GM12874 (cell line): ENCODE measurements around the gene RASGRF2.

ENCODE experiments used
- CTCF ChIP-seq: IDR thresholded peaks from 2 replicates; pipeline ENCODE4 v1.5.1; 2011; ENCODE audit warnings: low read depth, mild to moderate bottlenecking, control low read depth, low read length, moderate library complexity; ENCODE audit not compliant: insufficient read depth

The RASGRF2 gene

GRCh38 chr5:81081461-81081835, 121.3 kb downstream of the RASGRF2 start:
- no peak for TF ChIP-seq CTCF

GRCh38 chr5:81086881-81087281, 126.7 kb downstream of the RASGRF2 start:
- no peak for TF ChIP-seq CTCF

GRCh38 chr5:81091199-81091598, 131.0 kb downstream of the RASGRF2 start:
- TF ChIP-seq CTCF = no peak

GRCh38 chr5:81093536-81094196, 133.5 kb downstream of the RASGRF2 start:
- no peak for TF ChIP-seq CTCF

- TF ChIP-seq CTCF = no peak
Observed at GRCh38 chr5:81095835-81096234, 135.7 kb downstream of the RASGRF2 start.

GRCh38 chr5:81097713-81098112, 137.6 kb downstream of the RASGRF2 start:
- TF ChIP-seq CTCF = no peak

GRCh38 chr5:81105261-81105877, 145.2 kb downstream of the RASGRF2 start:
- no peak for TF ChIP-seq CTCF

- no peak for TF ChIP-seq CTCF
Observed at GRCh38 chr5:81115261-81115660, 155.1 kb downstream of the RASGRF2 start.
